ENCODE results near the gene ABCC8. TPM values are rescaled to one million over a fixed set of nuclear protein-coding genes. Genes with fewer than 3 reads are reported as not detected.
A peak's percentile ranks its signal among the peaks of the same experiment; 100 is the strongest.

Gene ABCC8
- polyA plus RNA-seq, 1 experiment = not detected

DNA sequence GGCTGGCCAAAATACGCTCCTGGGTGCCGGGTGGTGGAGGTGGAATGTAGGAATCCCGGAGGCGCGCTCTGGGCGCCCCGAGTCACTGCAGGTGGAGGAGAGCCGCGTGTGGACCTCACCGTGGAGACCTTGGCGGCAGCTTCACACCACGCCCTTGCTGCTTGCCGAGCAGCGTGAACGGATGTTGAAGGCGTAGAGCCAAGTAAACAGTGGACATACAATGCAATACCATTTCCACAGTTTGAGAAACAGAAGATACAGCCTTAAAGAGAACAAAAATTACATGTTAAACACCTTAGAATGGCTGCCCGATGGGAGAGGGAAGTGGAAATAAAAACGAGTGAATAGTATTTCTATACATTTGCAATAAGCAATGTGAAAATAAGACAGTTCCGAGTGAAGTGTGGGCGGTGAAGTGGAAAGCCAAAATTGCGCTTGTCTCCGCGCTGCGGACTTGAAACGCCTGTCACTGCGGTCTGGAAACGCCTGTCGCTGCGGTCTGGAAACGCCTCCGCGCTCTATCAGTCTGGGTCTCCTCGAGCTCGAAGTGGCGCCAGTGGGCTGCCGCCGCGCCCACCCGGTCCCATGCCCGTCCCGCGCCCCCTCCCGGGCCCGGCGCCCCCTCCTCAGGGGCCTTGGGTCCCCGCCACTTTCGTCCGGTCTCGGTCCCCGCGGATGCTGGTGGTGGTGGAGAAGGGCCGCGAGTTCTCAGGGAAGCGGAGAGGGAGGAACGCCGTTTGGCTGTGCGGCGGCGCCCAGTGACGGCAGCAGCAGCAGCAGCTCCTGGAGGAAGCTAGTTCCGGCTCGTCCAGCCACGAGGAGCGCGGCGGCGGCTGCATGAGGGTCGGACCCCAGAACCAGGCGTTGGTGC, 123.5 kb downstream of the ABCC8 start:
- POLR2A ChIA-PET = interaction anchor here (0.6 to 1.8 kb wide), 7 partner anchors 9 to 991 kb away, joined by 3 to 31 read pairs (median 4); partner anchors contain the start of genes NUCB2 and RPS13
- CTCF ChIA-PET = interaction anchor here (0.6 to 5.9 kb wide), 23 partner anchors 9 to 374 kb away, joined by 3 to 64 read pairs (median 6); partner anchors contain the start of gene PIK3C2A
- no peaks in the 10 kb centered on the region for H3K27me3 ChIP-seq (ENCODE audit: control insufficient read depth, insufficient read depth, low read length)
- TF ChIP-seq CTCF (IDR thresholded peaks at IDR 0.05; ENCODE audit: low read depth, low read length) = no peak
- H3K4me3 ChIP-seq (ENCODE audit: low read depth, low read length) = peak overlapping the region; percentile 69
- no peaks in the 10 kb centered on the region for H3K9me3 ChIP-seq (ENCODE audit: control insufficient read depth, insufficient read depth, low read length)
- DNase-seq (ENCODE audit: low read depth, low spot score) = peak; percentile 45
- H3K27ac ChIP-seq (ENCODE audit: low read depth, low read length) = peak overlapping the region; percentile 52

GRCh38 chr11:17351510-17352176, 125.0 kb downstream of the ABCC8 start, which contains the start of gene NCR3LG1:
NCR3LG1 (plus strand) TSS chr11:17351800; CDS start chr11:17351970, 170 bp downstream.
- peak within 1 kb of the TSS; percentile 82 for H3K27ac ChIP-seq (ENCODE audit: low read depth, low read length)
- peak within 1 kb of the TSS; percentile 69 for H3K4me3 ChIP-seq (ENCODE audit: low read depth, low read length)
- ChIA-PET POLR2A (interaction anchor here (0.6 to 0.7 kb wide), 5 partner anchors 23 to 146 kb away, joined by 3 to 11 read pairs (median 5); no protein-coding TSS in a partner anchor), CTCF (interaction anchor here (0.6 to 5.9 kb wide), 9 partner anchors 8 to 152 kb away, joined by 3 to 39 read pairs (median 4); no protein-coding TSS in a partner anchor)
- H3K27me3 ChIP-seq (ENCODE audit: control insufficient read depth, insufficient read depth, low read length) = no peaks in the 10 kb centered on the region
- no peaks in the 10 kb centered on the region for H3K9me3 ChIP-seq (ENCODE audit: control insufficient read depth, insufficient read depth, low read length)
- DNase-seq (ENCODE audit: low read depth, low spot score) = peak; percentile 36
- no peak for TF ChIP-seq CTCF (IDR thresholded peaks at IDR 0.05; ENCODE audit: low read depth, low read length)

- ChIA-PET POLR2A (no interaction called here), CTCF (interaction anchor here (1.1 to 1.5 kb wide), 2 partner anchors 33 to 121 kb away, joined by 5 to 7 read pairs; no protein-coding TSS in a partner anchor)
- peak overlapping the region; percentile 82 for H3K27ac ChIP-seq (ENCODE audit: low read depth, low read length)
- DNase-seq (ENCODE audit: low read depth, low spot score) = no peak
- no peaks in the 10 kb centered on the region for H3K9me3 ChIP-seq (ENCODE audit: control insufficient read depth, insufficient read depth, low read length)
- no peaks in the 10 kb centered on the region for H3K27me3 ChIP-seq (ENCODE audit: control insufficient read depth, insufficient read depth, low read length)
- no peak; the same call in none of the 2 replicates for TF ChIP-seq CTCF (IDR thresholded peaks at IDR 0.05; ENCODE audit: low read depth, low read length)
- H3K4me3 ChIP-seq (ENCODE audit: low read depth, low read length) = peak overlapping the region; percentile 66
Measured at GRCh38 chr11:17351172-17351509, 125.5 kb downstream of the ABCC8 start.

GRCh38 chr11:17350455-17351171, 126.0 kb downstream of the ABCC8 start:
- Histone ChIP-seq H3K27me3 (ENCODE audit: control insufficient read depth, insufficient read depth, low read length) (no peaks in the 10 kb centered on the region), H3K9me3 (ENCODE audit: control insufficient read depth, insufficient read depth, low read length) (no peaks in the 10 kb centered on the region), H3K4me3 (ENCODE audit: low read depth, low read length) (no peak overlapping the region), H3K27ac (ENCODE audit: low read depth, low read length) (no peak overlapping the region)
- POLR2A ChIA-PET = no interaction called here
- TF ChIP-seq CTCF (IDR thresholded peaks at IDR 0.05; ENCODE audit: low read depth, low read length) = no peak
- CTCF ChIA-PET = interaction anchor here (1.1 to 1.5 kb wide), 2 partner anchors 34 to 120 kb away, joined by 5 to 7 read pairs; no protein-coding TSS in a partner anchor
- no peak for DNase-seq (ENCODE audit: low read depth, low spot score)

All from AG04450 (cell line).